ENCODE results near the gene CXCL17.

GRCh38 chr19:42397263-42398166 lies 45.2 kb downstream of the CXCL17 start:
- TF ChIP-seq CTCF (IDR thresholded peaks at IDR 0.05) (no peak), POLR2A (IDR thresholded peaks at IDR 0.05) (no peak), POLR2AphosphoS5 (IDR thresholded peaks at IDR 0.05; ENCODE audit: insufficient read depth in 1 of 2, low read depth in 1 of 2) (no peak)

All from vagina (tissue), 2 donors.